ENCODE results near the gene SRM.

DNA sequence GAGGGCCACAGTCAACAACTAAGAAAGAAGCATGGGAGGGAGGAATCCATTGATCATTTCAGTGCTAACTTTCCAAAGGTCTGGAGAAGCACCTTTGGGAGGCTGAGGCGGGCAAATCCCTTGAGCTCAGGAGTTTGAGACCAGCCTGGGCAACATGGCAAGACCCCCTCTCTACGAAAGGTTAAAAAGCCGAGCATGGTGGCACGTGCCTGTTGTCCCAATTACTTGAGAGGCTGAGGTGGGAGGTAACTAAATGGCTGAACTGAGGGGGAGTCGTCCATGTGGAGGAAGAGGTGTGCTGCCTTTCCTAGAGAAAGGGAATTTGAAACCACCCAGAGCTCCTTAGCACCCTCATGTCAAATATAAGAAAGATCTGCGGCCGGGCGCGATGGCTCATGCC is 29.0 kb downstream of the SRM start:
- TF ChIP-seq PAX5 (IDR thresholded peaks at IDR 0.05; ENCODE audit: insufficient read depth, low read length, severe bottlenecking), result no peak
- TF ChIP-seq TAF1 (IDR thresholded peaks at IDR 0.05; ENCODE audit: low read depth, low read length), result no peak
- TF ChIP-seq POLR2AphosphoS5 (IDR thresholded peaks at IDR 0.05; ENCODE audit: low read depth, low read length), result no peak
- TF ChIP-seq SPI1 (IDR thresholded peaks at IDR 0.05; ENCODE audit: low read depth, low read length), result no peak
- TF ChIP-seq POLR2A (IDR thresholded peaks at IDR 0.05; ENCODE audit: low read depth, low read length), result 0 out of 2 replicates have a peak, but pooled peaks have one; percentile 58

Measured in GM12891 (cell line).